ENCODE measurements around the gene PERCC1.

Gene PERCC1

GRCh38 chr16:1458336-1458976 is 27.6 kb downstream of the PERCC1 start:
- CTCF ChIA-PET, result interaction anchor here (0.7 kb wide), 1 partner anchor 74 kb away, joined by 3 read pairs; no protein-coding TSS in a partner anchor
- no peak overlapping the region for H3K27ac ChIP-seq
- DNase-seq (ENCODE audit: low spot score), result no peak
- TF ChIP-seq CTCF (conservative IDR thresholded peaks at IDR 0.05; ENCODE audit: low read depth), result no peak
- POLR2A ChIA-PET (ENCODE audit: low non-redundant PET), result interaction anchor here (0.6 kb wide), 1 partner anchor 19 kb away, joined by 4 read pairs; no protein-coding TSS in a partner anchor

GRCh38 chr16:1458977-1459341 is 28.1 kb downstream of the PERCC1 start:
- ChIA-PET POLR2A (ENCODE audit: low non-redundant PET) (interaction anchor here (0.6 kb wide), 1 partner anchor 19 kb away, joined by 4 read pairs; no protein-coding TSS in a partner anchor), CTCF (interaction anchor here (0.7 kb wide), 1 partner anchor 74 kb away, joined by 3 read pairs; no protein-coding TSS in a partner anchor)
- no peak overlapping the region for H3K27ac ChIP-seq
- no peak for TF ChIP-seq CTCF (conservative IDR thresholded peaks at IDR 0.05; ENCODE audit: low read depth)
- no peak for DNase-seq (ENCODE audit: low spot score)

GRCh38 chr16:1459967-1460366 is 29.1 kb downstream of the PERCC1 start:
- H3K27ac ChIP-seq, result no peak overlapping the region
- CTCF ChIA-PET, result no interaction called here

GRCh38 chr16:1460602-1461138 is 29.8 kb downstream of the PERCC1 start:
- ChIA-PET CTCF (no interaction called here), POLR2A (ENCODE audit: low non-redundant PET) (no interaction called here)
- H3K27ac ChIP-seq, result no peak overlapping the region
- no peak for TF ChIP-seq CTCF (conservative IDR thresholded peaks at IDR 0.05; ENCODE audit: low read depth)
- no peak for DNase-seq (ENCODE audit: low spot score)

More at GRCh38 chr16:1459967-1460366, 29.1 kb downstream of the PERCC1 start:
- no peak for TF ChIP-seq CTCF (conservative IDR thresholded peaks at IDR 0.05; ENCODE audit: low read depth)
- no peak for DNase-seq (ENCODE audit: low spot score)
- POLR2A ChIA-PET (ENCODE audit: low non-redundant PET), result no interaction called here

GRCh38 chr16:1461146-1461545 is 30.3 kb downstream of the PERCC1 start:
- no peak overlapping the region for H3K27ac ChIP-seq
- POLR2A ChIA-PET (ENCODE audit: low non-redundant PET), result no interaction called here
- no peak for DNase-seq (ENCODE audit: low spot score)
- TF ChIP-seq CTCF (conservative IDR thresholded peaks at IDR 0.05; ENCODE audit: low read depth), result no peak
- CTCF ChIA-PET, result no interaction called here

GRCh38 chr16:1464196-1464893 is 33.5 kb downstream of the PERCC1 start:
- POLR2A ChIA-PET (ENCODE audit: low non-redundant PET), result no interaction called here
- no peak for DNase-seq (ENCODE audit: low spot score)
- CTCF ChIA-PET, result interaction anchor here (0.5 to 0.7 kb wide), 3 partner anchors 9 to 815 kb away, joined by 3 to 4 read pairs (median 3); no protein-coding TSS in a partner anchor
- H3K27ac ChIP-seq, result no peak overlapping the region; the same call in 1 of the 2 replicates
- TF ChIP-seq CTCF (conservative IDR thresholded peaks at IDR 0.05; ENCODE audit: low read depth), result no peak
